ENCODE data around the gene CD109.
"Not testable (repeated sequence)": the region's sequence is repeated elsewhere in the genome, so short reads cannot be mapped to it uniquely, and the experiment has no call there.

Gene CD109

GRCh38 chr6:73712535-73713173 lies 16.7 kb downstream of the CD109 start:
- no peak overlapping the region for H3K4me3 ChIP-seq (replicated peaks in 1 of 2; ENCODE audit: low read depth in 2 of 2, low read length in 2 of 2)
- TF ChIP-seq CTCF (IDR thresholded peaks at IDR 0.05; ENCODE audit: low read depth, low read length), result no peak
- DNase-seq (ENCODE audit: low read depth in 2 of 2), result no peak

- no peak overlapping the region for H3K4me3 ChIP-seq (replicated peaks in 1 of 2; ENCODE audit: low read depth in 2 of 2, low read length in 2 of 2)
- DNase-seq (ENCODE audit: low read depth in 2 of 2), result no peak
- no peak for TF ChIP-seq CTCF (IDR thresholded peaks at IDR 0.05; ENCODE audit: low read depth, low read length)
Observed at GRCh38 chr6:73713426-73714147, 17.6 kb downstream of the CD109 start.

- peak in 1 of 2 donors; percentile 83 for DNase-seq (ENCODE audit: low read depth in 2 of 2)
- H3K4me3 ChIP-seq (replicated peaks in 1 of 2; ENCODE audit: low read depth in 2 of 2, low read length in 2 of 2), result not testable (repeated sequence)
Observed at GRCh38 chr6:73715111-73715508, 19.1 kb downstream of the CD109 start.

- DNase-seq (ENCODE audit: low read depth in 2 of 2), result no peak
- no peak for TF ChIP-seq CTCF (IDR thresholded peaks at IDR 0.05; ENCODE audit: low read depth, low read length)
- no peak overlapping the region for H3K4me3 ChIP-seq (replicated peaks in 1 of 2; ENCODE audit: low read depth in 2 of 2, low read length in 2 of 2)
Observed at GRCh38 chr6:73719046-73719445, 23.0 kb downstream of the CD109 start.

GRCh38 chr6:73722318-73723060 lies 26.5 kb downstream of the CD109 start:
- peak; percentile 81 to 93 for DNase-seq (ENCODE audit: low read depth in 2 of 2)
- TF ChIP-seq CTCF (IDR thresholded peaks at IDR 0.05; ENCODE audit: low read depth, low read length), result no peak
- H3K4me3 ChIP-seq (replicated peaks in 1 of 2; ENCODE audit: low read depth in 2 of 2, low read length in 2 of 2), result no peak overlapping the region

GRCh38 chr6:73723480-73723879 lies 27.5 kb downstream of the CD109 start:
- not testable (repeated sequence) for H3K4me3 ChIP-seq (replicated peaks in 1 of 2; ENCODE audit: low read depth in 2 of 2, low read length in 2 of 2); DNase-seq (ENCODE audit: low read depth in 2 of 2)

- H3K4me3 ChIP-seq (replicated peaks in 1 of 2; ENCODE audit: low read depth in 2 of 2, low read length in 2 of 2), result no peak overlapping the region
- no peak for TF ChIP-seq CTCF (IDR thresholded peaks at IDR 0.05; ENCODE audit: low read depth, low read length)
- DNase-seq (ENCODE audit: low read depth in 2 of 2), result no peak
Observed at GRCh38 chr6:73724389-73724788, 28.4 kb downstream of the CD109 start.

GRCh38 chr6:73725192-73725591 lies 29.2 kb downstream of the CD109 start:
- H3K4me3 ChIP-seq (replicated peaks in 1 of 2; ENCODE audit: low read depth in 2 of 2, low read length in 2 of 2), result not testable (repeated sequence)
- peak in 1 of 2 donors; percentile 27 for DNase-seq (ENCODE audit: low read depth in 2 of 2)

Data from cardiac fibroblast (primary cell).